IPS-18c (cell line): Measurements from ENCODE around the gene ZCCHC14.

ENCODE experiments used
- H3K4me3 ChIP-seq: 2 replicates; pipeline ENCODE4 v1.7.0; 2013; ENCODE audit warnings: low read depth, mild to moderate bottlenecking, low read length, moderate library complexity; ENCODE audit not compliant: insufficient read depth
- H3K9me3 ChIP-seq: one replicate; pipeline ENCODE4 v1.6.1; 2013; ENCODE audit warnings: mild to moderate bottlenecking, low read length, moderate library complexity; ENCODE audit not compliant: control insufficient read depth, insufficient read depth

ZCCHC14 gene

DNA sequence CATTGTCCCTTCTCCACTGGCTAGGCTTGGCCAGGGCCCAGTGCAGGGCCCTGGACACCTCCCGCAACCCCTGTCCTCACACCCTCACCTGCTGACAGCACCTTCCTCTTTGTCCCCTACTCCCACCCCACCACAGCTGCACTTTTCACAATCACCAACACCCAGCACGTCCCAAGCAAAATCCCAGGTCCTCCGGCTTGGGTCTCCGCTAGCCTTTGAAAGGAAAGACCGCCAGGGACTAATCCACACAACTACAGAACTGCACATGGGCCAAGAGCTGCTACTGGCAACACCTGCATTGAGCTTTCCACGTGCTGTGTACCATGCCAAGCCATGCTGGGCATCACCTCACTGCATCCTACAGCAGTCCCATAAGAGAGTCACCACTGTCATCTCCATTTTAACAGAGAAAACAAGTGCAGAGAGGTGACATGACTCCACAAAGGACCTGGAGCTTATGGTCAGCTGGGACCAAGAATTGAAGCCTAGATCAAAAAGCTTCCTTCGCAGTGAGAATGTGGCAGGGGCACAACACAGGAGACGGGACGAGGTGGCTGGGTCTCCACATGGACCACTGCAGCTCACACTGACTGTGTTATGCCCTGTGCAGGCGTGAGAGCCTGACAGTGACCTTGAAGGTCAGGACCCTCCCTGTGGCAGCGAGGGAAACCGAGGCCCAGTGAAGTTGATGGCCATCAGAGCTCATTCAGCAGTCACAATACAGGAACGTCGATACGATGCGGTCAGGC, 131.8 kb downstream of the ZCCHC14 start:
- H3K9me3 ChIP-seq: peaks cover 4% of the 10 kb centered on the region
- H3K4me3 ChIP-seq: no peak overlapping the region

DNA sequence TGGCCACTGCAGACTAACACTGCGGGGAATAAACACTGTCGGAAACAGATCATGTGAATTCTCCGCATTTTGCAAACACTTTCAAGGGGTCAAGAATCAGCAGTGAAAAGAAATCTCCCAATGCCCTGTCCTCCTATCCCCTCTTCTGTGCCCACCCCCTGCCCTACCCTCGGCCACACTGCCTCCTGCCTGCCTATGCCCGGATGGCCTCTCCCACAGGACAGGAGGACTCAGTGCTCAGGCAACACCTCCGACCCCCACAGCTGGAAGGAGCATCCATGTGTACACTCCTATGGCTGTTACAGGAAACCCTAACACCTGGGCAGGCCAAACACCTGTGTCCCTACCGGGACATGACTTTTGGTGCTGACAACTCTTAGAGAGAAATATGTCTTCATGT, 133.7 kb downstream of the ZCCHC14 start:
- peaks cover 4% of the 10 kb centered on the region for H3K9me3 ChIP-seq
- H3K4me3 ChIP-seq: no peak overlapping the region

DNA sequence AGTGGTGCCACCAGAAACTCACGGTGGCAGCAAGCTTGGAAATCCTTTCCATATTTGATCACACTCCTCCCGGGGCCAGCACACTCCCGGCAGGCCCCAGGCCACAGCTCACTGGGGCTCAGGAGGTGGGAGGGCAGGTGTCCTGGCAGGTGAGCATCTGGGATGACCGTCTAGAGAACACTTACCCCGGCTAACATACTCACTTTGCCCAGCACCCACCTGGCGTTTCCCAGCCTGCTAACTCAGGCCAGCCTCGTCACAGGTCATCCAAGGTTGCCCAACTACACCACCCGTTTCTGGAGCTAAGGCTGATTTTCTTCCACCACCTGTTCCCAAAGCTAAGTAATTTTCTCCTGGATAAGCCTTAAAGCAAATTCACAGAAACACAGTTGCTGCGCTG, 134.1 kb downstream of the ZCCHC14 start:
- H3K9me3 ChIP-seq: peaks cover 4% of the 10 kb centered on the region

DNA sequence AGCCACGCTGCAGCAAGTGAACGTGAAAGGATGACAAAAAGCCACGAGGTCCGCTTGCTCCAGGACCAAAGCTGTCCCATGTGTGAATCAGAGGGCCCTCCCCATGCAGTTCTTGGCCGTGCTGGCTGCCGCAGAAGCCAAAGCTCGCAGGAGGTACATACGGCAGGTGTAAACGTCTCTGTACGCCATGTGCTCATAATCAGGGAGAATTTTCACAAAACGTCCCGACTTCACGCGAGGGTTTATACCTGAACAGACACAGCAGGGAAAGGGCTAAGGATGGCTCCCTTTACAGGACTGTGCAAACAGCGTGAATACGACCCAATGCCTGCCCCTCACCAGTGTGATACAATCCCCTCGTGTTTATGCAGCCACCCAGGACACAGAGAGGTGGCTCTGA, 134.6 kb downstream of the ZCCHC14 start:
- Histone ChIP-seq H3K4me3 (no peak overlapping the region), H3K9me3 (peaks cover 4% of the 10 kb centered on the region)

More for the DNA sequence above, 134.1 kb downstream of the ZCCHC14 start:
- no peak overlapping the region for H3K4me3 ChIP-seq

DNA sequence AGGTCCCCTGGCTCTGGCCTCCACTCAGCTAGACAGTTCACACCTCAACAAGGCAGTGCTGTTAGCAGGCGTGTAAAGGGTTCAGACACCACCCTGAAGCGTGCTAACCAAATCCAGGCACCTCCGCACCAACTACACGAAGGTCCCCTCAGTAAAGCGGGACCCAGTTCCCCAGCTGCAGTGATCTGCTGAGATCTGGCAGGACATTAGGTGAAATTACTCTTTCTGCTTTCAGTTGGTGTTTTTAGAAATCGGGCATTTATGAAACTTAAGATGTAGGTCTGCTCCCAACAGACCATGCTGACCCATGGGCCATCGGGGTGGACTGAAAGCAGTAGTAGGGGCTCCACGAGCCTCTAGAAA, 136.4 kb downstream of the ZCCHC14 start:
- Histone ChIP-seq H3K4me3 (no peak overlapping the region), H3K9me3 (peaks cover 4% of the 10 kb centered on the region)
